ENCODE results near the gene TSC22D4. TPM values are rescaled to one million over a fixed set of nuclear protein-coding genes. Genes with fewer than 3 reads are reported as not detected.

The TSC22D4 gene
- polyA plus RNA-seq, 1 of the 3 experiments (the other 2 are of a cell fraction): 32.7 TPM

GRCh38 chr7:100472121-100472851 lies 6.7 kb downstream of the TSC22D4 start:
- H3K36me3 ChIP-seq (replicated peaks in 1 of 2; ENCODE audit: control insufficient read depth in 1 of 2, insufficient read depth in 2 of 2, low read length in 1 of 2): peaks cover 5 to 18% of the 10 kb centered on the region in 2 experiments
- no peak for DNase-seq
- H3K9ac ChIP-seq: no peak overlapping the region
- TF ChIP-seq RFX5 (IDR thresholded peaks at IDR 0.05; ENCODE audit: low read length) (no peak), TEAD4 (IDR thresholded peaks at IDR 0.05; ENCODE audit: borderline replicate concordance, insufficient read depth) (no peak), MAX (IDR thresholded peaks at IDR 0.05; ENCODE audit: low read depth) (no peak), JUND (IDR thresholded peaks at IDR 0.05) (no peak), YY1 (IDR thresholded peaks at IDR 0.05; ENCODE audit: low read depth) (no peak), RCOR1 (IDR thresholded peaks at IDR 0.05; ENCODE audit: low read length) (no peak), EP300 (IDR thresholded peaks at IDR 0.05; ENCODE audit: borderline replicate concordance in 1 of 2, low read depth in 1 of 2, low read length in 1 of 2) (no peak), RAD21 (IDR thresholded peaks at IDR 0.05; ENCODE audit: low read length) (no peak), NFIC (IDR thresholded peaks at IDR 0.05; ENCODE audit: borderline replicate concordance) (no peak), IRF3 (IDR thresholded peaks at IDR 0.05; ENCODE audit: low read depth, low read length) (no peak), FOSL2 (IDR thresholded peaks at IDR 0.05; ENCODE audit: borderline replicate concordance, low read depth) (no peak), GATA2 (CRISPR knock-in tag; IDR thresholded peaks at IDR 0.05) (no peak)
- TF ChIP-seq, protein P1, sequence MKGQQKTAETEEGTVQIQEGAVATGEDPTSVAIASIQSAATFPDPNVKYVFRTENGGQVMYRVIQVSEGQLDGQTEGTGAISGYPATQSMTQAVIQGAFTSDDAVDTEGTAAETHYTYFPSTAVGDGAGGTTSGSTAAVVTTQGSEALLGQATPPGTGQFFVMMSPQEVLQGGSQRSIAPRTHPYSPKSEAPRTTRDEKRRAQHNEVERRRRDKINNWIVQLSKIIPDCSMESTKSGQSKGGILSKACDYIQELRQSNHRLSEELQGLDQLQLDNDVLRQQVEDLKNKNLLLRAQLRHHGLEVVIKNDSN (IDR thresholded peaks at IDR 0.05; ENCODE audit: borderline replicate concordance, low read depth): no peak
- peaks cover 4% of the 10 kb centered on the region for H3F3A ChIP-seq (replicated peaks; ENCODE audit: insufficient read depth)
- no peak overlapping the region for H3K4me3 ChIP-seq (ENCODE audit: low read depth in 2 of 2, low read length in 1 of 2)
- H3K4me2 ChIP-seq: no peak overlapping the region
- peaks cover 25% of the 10 kb centered on the region for H3K79me2 ChIP-seq (ENCODE audit: insufficient read depth)
- H4K20me1 ChIP-seq (ENCODE audit: insufficient read depth): peaks cover 11% of the 10 kb centered on the region; the same call in 1 of the 2 replicates
- H3K9me3 ChIP-seq: no peaks in the 10 kb centered on the region
- no peaks in the 10 kb centered on the region for H3K9me2 ChIP-seq
- no peaks in the 10 kb centered on the region for H3K27me3 ChIP-seq (ENCODE audit: insufficient read depth)
- ChIA-PET CTCF (interaction anchor here (2.5 to 3.3 kb wide), 2 partner anchors 11 to 92 kb away, joined by 10 to 29 read pairs; no protein-coding TSS in a partner anchor), POLR2A (no interaction called here)
- no peak overlapping the region for H3K27ac ChIP-seq (ENCODE audit: low read depth in 2 of 2, low read length in 1 of 2)
- H2AFZ ChIP-seq (ENCODE audit: low read depth): no peak overlapping the region
- H3K4me1 ChIP-seq (ENCODE audit: control insufficient read depth in 1 of 2, insufficient read depth in 2 of 2, low read depth in 1 of 2, low read length in 1 of 2): peaks cover 11 to 24% of the 10 kb centered on the region in 2 experiments; a peak in 3 of 4 replicates
- 87% methylated on average over 14 of the region's 16 CpGs for whole genome bisulfite sequencing (ENCODE audit: low lambda C conversion rate)

GRCh38 chr7:100471021-100471420 lies 8.0 kb downstream of the TSC22D4 start:
- H3K9ac ChIP-seq: no peak overlapping the region
- ChIA-PET POLR2A (no interaction called here), CTCF (interaction anchor here (0.9 to 11.9 kb wide), 9 partner anchors 9 to 220 kb away, joined by 3 to 398 read pairs (median 22); partner anchors contain the start of genes FBXO24, LRCH4, MOSPD3 and NYAP1)
- H3K36me3 ChIP-seq (replicated peaks in 1 of 2; ENCODE audit: control insufficient read depth in 1 of 2, insufficient read depth in 2 of 2, low read length in 1 of 2): peaks cover 5 to 18% of the 10 kb centered on the region in 2 experiments
- no peaks in the 10 kb centered on the region for H3K9me3 ChIP-seq
- no peak overlapping the region for H2AFZ ChIP-seq (ENCODE audit: low read depth)
- peaks cover 12% of the 10 kb centered on the region for H3K79me2 ChIP-seq (ENCODE audit: insufficient read depth)
- DNase-seq: peak; percentile 27
- peaks cover 0 to 16% of the 10 kb centered on the region in 2 experiments; a peak in 2 of 4 replicates for H3K4me1 ChIP-seq (ENCODE audit: control insufficient read depth in 1 of 2, insufficient read depth in 2 of 2, low read depth in 1 of 2, low read length in 1 of 2)
- H3K4me3 ChIP-seq (ENCODE audit: low read depth in 2 of 2, low read length in 1 of 2): no peak overlapping the region
- peaks cover 4% of the 10 kb centered on the region for H3F3A ChIP-seq (replicated peaks; ENCODE audit: insufficient read depth)
- no peak overlapping the region for H3K27ac ChIP-seq (ENCODE audit: low read depth in 2 of 2, low read length in 1 of 2)
- H3K9me2 ChIP-seq: no peaks in the 10 kb centered on the region
- H3K4me2 ChIP-seq: no peak overlapping the region
- H4K20me1 ChIP-seq (ENCODE audit: insufficient read depth): no peaks in the 10 kb centered on the region
- 100% methylated on average over 1 of the region's 4 CpGs for WGBS (ENCODE audit: low lambda C conversion rate)
- no peaks in the 10 kb centered on the region for H3K27me3 ChIP-seq (ENCODE audit: insufficient read depth)
- TF ChIP-seq SMC3 (IDR thresholded peaks at IDR 0.05; ENCODE audit: low read depth, low read length) (no peak), TCF12 (IDR thresholded peaks at IDR 0.05) (no peak), RFX5 (IDR thresholded peaks at IDR 0.05; ENCODE audit: low read length) (no peak), FOXJ3 (CRISPR knock-in tag; IDR thresholded peaks at IDR 0.05) (no peak), TEAD4 (IDR thresholded peaks at IDR 0.05; ENCODE audit: borderline replicate concordance, insufficient read depth) (no peak), EZH2phosphoT487 (IDR thresholded peaks at IDR 0.05; ENCODE audit: borderline replicate concordance, low read depth) (no peak), ELF1 (IDR thresholded peaks at IDR 0.05) (no peak), NFIC (IDR thresholded peaks at IDR 0.05; ENCODE audit: borderline replicate concordance) (no peak), TAF1 (IDR thresholded peaks at IDR 0.05; ENCODE audit: borderline replicate concordance, low read depth, low read length) (no peak), FOXM1 (IDR thresholded peaks at IDR 0.05; ENCODE audit: low read depth) (no peak)
- TF ChIP-seq, protein P2, sequence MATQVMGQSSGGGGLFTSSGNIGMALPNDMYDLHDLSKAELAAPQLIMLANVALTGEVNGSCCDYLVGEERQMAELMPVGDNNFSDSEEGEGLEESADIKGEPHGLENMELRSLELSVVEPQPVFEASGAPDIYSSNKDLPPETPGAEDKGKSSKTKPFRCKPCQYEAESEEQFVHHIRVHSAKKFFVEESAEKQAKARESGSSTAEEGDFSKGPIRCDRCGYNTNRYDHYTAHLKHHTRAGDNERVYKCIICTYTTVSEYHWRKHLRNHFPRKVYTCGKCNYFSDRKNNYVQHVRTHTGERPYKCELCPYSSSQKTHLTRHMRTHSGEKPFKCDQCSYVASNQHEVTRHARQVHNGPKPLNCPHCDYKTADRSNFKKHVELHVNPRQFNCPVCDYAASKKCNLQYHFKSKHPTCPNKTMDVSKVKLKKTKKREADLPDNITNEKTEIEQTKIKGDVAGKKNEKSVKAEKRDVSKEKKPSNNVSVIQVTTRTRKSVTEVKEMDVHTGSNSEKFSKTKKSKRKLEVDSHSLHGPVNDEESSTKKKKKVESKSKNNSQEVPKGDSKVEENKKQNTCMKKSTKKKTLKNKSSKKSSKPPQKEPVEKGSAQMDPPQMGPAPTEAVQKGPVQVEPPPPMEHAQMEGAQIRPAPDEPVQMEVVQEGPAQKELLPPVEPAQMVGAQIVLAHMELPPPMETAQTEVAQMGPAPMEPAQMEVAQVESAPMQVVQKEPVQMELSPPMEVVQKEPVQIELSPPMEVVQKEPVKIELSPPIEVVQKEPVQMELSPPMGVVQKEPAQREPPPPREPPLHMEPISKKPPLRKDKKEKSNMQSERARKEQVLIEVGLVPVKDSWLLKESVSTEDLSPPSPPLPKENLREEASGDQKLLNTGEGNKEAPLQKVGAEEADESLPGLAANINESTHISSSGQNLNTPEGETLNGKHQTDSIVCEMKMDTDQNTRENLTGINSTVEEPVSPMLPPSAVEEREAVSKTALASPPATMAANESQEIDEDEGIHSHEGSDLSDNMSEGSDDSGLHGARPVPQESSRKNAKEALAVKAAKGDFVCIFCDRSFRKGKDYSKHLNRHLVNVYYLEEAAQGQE (IDR thresholded peaks at IDR 0.05; ENCODE audit: low read depth, low read length): no peak
- TF ChIP-seq, protein P1 (IDR thresholded peaks at IDR 0.05; ENCODE audit: borderline replicate concordance, low read depth): no peak
